HEK293 (cell line): ENCODE results near the gene CD59.

Experiments used
- CTCF ChIA-PET: fragments of 350-600 bp; formaldehyde crosslinking; extraction: SDS; loops from one replicate; lab custom pipeline; 2021; ENCODE audit warnings: antibody characterized with exemption; lab: Yijun Ruan, JAX
- POLR2A ChIA-PET: fragments of 300-600 bp; formaldehyde crosslinking; extraction: SDS; loops from one replicate; lab custom pipeline; 2020; ENCODE audit warnings: antibody characterized with exemption, inconsistent platforms; lab: Yijun Ruan, JAX
- H3K27ac ChIP-seq: fragments of 200-500 bp; sonication (Bioruptor generic); 2 replicates; pipeline ENCODE4 v1.5.1; 2014; ENCODE audit warnings: low read depth, low read length, control low read depth, inconsistent platforms; ENCODE audit errors: extremely low read depth
- H3K36me3 ChIP-seq, 2 experiments: fragments of 200-500 bp in 1 of 2; sonication (Bioruptor generic) in 1 of 2; 1 replicate in 1 of 2; 2 replicates in 1 of 2; pipeline ENCODE4 v1.5.1; 2014 to 2017; ENCODE audit warnings: inconsistent platforms in 2 of 2, low read length in 2 of 2; ENCODE audit not compliant: control insufficient read depth in 2 of 2, insufficient read depth in 1 of 2
- H3K4me1 ChIP-seq: fragments of 200-500 bp; sonication (Bioruptor generic); 2 replicates; pipeline ENCODE4 v1.5.1; 2014; ENCODE audit warnings: mild to moderate bottlenecking, low read length, inconsistent platforms; ENCODE audit not compliant: control insufficient read depth, insufficient read depth
- H3K4me3 ChIP-seq: 2 replicates; pipeline ENCODE4 v1.5.1; 2011; ENCODE audit warnings: low read depth, mild to moderate bottlenecking, control low read depth, low read length, moderate library complexity
- H3K9me3 ChIP-seq: fragments of 200-500 bp; sonication (Bioruptor generic); 2 replicates; pipeline ENCODE4 v1.5.1; 2014; ENCODE audit warnings: low read depth, low read length, inconsistent platforms; ENCODE audit not compliant: control insufficient read depth, insufficient read depth
- GLI4 ChIP-seq: fragments of 450-650 bp; formaldehyde crosslinking; IDR thresholded peaks from 2 replicates; pipeline ENCODE4 v1.5.1; 2016; ENCODE audit warnings: missing biosample characterization, missing genetic modification characterization
- TCF7L2 ChIP-seq: IDR thresholded peaks from 2 replicates; pipeline ENCODE4 v1.6.1; 2011; ENCODE audit warnings: low read depth, mild to moderate bottlenecking, inconsistent platforms, low read length, moderate library complexity, borderline replicate concordance
- YY2 ChIP-seq: fragments of 450-650 bp; formaldehyde crosslinking; IDR thresholded peaks from 2 replicates; pipeline ENCODE4 v1.5.1; 2016; ENCODE audit warnings: missing biosample characterization, missing genetic modification characterization
- ZNF223 ChIP-seq: fragments of 450-650 bp; formaldehyde crosslinking; IDR thresholded peaks from 2 replicates; pipeline ENCODE4 v1.5.1; 2016; ENCODE audit warnings: missing biosample characterization, missing genetic modification characterization
- ZNF274 ChIP-seq, 2 experiments: fragments of 200-500 bp in 1 of 2; fragments of 450-650 bp in 1 of 2; sonication (Bioruptor generic) in 1 of 2; formaldehyde crosslinking in 1 of 2; IDR thresholded peaks; 2 replicates each; pipeline versions ENCODE4 v1.5.1 to v1.6.1; 2014 to 2016; ENCODE audit warnings: borderline replicate concordance in 1 of 2, inconsistent platforms in 1 of 2, low read length in 1 of 2, missing biosample characterization in 1 of 2, missing genetic modification characterization in 1 of 2
- ZNF350 ChIP-seq: fragments of 450-650 bp; formaldehyde crosslinking; IDR thresholded peaks from 2 replicates; pipeline ENCODE4 v1.5.0; 2017; ENCODE audit warnings: missing biosample characterization, mild to moderate bottlenecking, missing genetic modification characterization
- ZNF549 ChIP-seq: fragments of 450-650 bp; IDR thresholded peaks from 2 replicates; pipeline ENCODE4 v1.5.1; 2018; ENCODE audit warnings: missing biosample characterization, missing genetic modification characterization, mild to moderate bottlenecking, inconsistent platforms, moderate library complexity
- ZNF561 ChIP-seq: fragments of 450-650 bp; IDR thresholded peaks from 2 replicates; pipeline ENCODE4 v1.5.1; 2018; ENCODE audit warnings: missing biosample characterization, missing genetic modification characterization, borderline replicate concordance
- ZNF571 ChIP-seq: fragments of 450-650 bp; formaldehyde crosslinking; IDR thresholded peaks from 2 replicates; pipeline ENCODE4 v1.5.0; 2017; ENCODE audit warnings: missing biosample characterization, missing genetic modification characterization
- ZNF664 ChIP-seq: fragments of 450-650 bp; formaldehyde crosslinking; IDR thresholded peaks from 2 replicates; pipeline ENCODE4 v1.5.1; 2016; ENCODE audit warnings: missing biosample characterization, missing genetic modification characterization
- ZNF670 ChIP-seq: fragments of 450-650 bp; formaldehyde crosslinking; IDR thresholded peaks from 2 replicates; pipeline ENCODE4 v1.5.1; 2016; ENCODE audit warnings: missing biosample characterization, missing genetic modification characterization, low read depth
- ZNF785 ChIP-seq: fragments of 450-650 bp; formaldehyde crosslinking; IDR thresholded peaks from 2 replicates; pipeline ENCODE4 v1.5.1; 2016; ENCODE audit warnings: missing biosample characterization, missing genetic modification characterization
- TF ChIP-seq, protein P1 (sequence below): fragments of 450-650 bp; formaldehyde crosslinking; IDR thresholded peaks from 2 replicates; pipeline ENCODE4 v1.5.1; 2016; ENCODE audit warnings: missing biosample characterization, missing genetic modification characterization, borderline replicate concordance
- TF ChIP-seq, protein P2 (sequence below): fragments of 450-650 bp; formaldehyde crosslinking; IDR thresholded peaks from 2 replicates; pipeline ENCODE4 v1.5.1; 2017; ENCODE audit warnings: missing biosample characterization, missing genetic modification characterization
- TF ChIP-seq, protein P3 (sequence below): fragments of 450-650 bp; formaldehyde crosslinking; IDR thresholded peaks from 2 replicates; pipeline ENCODE4 v1.5.1; 2016; ENCODE audit warnings: missing biosample characterization, missing genetic modification characterization
- TF ChIP-seq, protein P4 (sequence below): fragments of 450-650 bp; formaldehyde crosslinking; IDR thresholded peaks from 2 replicates; pipeline ENCODE4 v1.5.0; 2017; ENCODE audit warnings: missing biosample characterization, missing genetic modification characterization, borderline replicate concordance

The CD59 gene

DNA sequence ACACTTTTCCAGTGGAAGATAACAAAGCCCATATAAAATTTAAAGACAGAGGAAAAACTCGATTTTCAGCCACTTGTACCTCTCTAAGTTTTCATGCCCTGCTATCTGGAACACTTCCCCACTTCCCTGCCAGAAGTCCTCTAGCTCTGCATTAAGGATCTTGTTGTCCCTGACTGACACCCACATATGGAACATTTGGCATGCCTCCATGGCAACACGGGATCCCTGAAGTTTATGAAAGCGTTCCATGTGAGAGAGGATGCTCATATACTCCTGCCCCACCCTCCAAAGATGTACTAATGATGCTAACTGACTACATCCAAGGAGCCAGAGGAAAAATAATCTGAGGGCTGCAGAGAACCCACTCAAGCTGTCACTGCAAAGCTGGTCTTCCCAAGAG, 26.8 kb downstream of the CD59 start:
- H3K27ac ChIP-seq, result no peak overlapping the region
- H3K4me1 ChIP-seq, result no peaks in the 10 kb centered on the region
- POLR2A ChIA-PET, result interaction anchor here (1.6 kb wide), 1 partner anchor 27 kb away, joined by 4 read pairs; the partner anchor contains the start of gene CD59
- CTCF ChIA-PET, result interaction anchor here (0.7 to 1.0 kb wide), 3 partner anchors 9 to 347 kb away, joined by 3 to 4 read pairs (median 3); no protein-coding TSS in a partner anchor
- no peaks in the 10 kb centered on the region for H3K9me3 ChIP-seq
- H3K4me3 ChIP-seq, result no peak overlapping the region
- peaks cover 0 to 82% of the 10 kb centered on the region in 2 experiments; a peak in 1 of 3 replicates for H3K36me3 ChIP-seq
- TF ChIP-seq, protein P1, sequence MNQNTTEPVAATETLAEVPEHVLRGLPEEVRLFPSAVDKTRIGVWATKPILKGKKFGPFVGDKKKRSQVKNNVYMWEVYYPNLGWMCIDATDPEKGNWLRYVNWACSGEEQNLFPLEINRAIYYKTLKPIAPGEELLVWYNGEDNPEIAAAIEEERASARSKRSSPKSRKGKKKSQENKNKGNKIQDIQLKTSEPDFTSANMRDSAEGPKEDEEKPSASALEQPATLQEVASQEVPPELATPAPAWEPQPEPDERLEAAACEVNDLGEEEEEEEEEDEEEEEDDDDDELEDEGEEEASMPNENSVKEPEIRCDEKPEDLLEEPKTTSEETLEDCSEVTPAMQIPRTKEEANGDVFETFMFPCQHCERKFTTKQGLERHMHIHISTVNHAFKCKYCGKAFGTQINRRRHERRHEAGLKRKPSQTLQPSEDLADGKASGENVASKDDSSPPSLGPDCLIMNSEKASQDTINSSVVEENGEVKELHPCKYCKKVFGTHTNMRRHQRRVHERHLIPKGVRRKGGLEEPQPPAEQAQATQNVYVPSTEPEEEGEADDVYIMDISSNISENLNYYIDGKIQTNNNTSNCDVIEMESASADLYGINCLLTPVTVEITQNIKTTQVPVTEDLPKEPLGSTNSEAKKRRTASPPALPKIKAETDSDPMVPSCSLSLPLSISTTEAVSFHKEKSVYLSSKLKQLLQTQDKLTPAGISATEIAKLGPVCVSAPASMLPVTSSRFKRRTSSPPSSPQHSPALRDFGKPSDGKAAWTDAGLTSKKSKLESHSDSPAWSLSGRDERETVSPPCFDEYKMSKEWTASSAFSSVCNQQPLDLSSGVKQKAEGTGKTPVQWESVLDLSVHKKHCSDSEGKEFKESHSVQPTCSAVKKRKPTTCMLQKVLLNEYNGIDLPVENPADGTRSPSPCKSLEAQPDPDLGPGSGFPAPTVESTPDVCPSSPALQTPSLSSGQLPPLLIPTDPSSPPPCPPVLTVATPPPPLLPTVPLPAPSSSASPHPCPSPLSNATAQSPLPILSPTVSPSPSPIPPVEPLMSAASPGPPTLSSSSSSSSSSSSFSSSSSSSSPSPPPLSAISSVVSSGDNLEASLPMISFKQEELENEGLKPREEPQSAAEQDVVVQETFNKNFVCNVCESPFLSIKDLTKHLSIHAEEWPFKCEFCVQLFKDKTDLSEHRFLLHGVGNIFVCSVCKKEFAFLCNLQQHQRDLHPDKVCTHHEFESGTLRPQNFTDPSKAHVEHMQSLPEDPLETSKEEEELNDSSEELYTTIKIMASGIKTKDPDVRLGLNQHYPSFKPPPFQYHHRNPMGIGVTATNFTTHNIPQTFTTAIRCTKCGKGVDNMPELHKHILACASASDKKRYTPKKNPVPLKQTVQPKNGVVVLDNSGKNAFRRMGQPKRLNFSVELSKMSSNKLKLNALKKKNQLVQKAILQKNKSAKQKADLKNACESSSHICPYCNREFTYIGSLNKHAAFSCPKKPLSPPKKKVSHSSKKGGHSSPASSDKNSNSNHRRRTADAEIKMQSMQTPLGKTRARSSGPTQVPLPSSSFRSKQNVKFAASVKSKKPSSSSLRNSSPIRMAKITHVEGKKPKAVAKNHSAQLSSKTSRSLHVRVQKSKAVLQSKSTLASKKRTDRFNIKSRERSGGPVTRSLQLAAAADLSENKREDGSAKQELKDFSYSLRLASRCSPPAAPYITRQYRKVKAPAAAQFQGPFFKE, result no peak
- TF ChIP-seq, protein P2, sequence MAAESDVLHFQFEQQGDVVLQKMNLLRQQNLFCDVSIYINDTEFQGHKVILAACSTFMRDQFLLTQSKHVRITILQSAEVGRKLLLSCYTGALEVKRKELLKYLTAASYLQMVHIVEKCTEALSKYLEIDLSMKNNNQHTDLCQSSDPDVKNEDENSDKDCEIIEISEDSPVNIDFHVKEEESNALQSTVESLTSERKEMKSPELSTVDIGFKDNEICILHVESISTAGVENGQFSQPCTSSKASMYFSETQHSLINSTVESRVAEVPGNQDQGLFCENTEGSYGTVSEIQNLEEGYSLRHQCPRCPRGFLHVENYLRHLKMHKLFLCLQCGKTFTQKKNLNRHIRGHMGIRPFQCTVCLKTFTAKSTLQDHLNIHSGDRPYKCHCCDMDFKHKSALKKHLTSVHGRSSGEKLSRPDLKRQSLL, result no peak
- TF ChIP-seq, all 188 proteins: peak for 0

DNA sequence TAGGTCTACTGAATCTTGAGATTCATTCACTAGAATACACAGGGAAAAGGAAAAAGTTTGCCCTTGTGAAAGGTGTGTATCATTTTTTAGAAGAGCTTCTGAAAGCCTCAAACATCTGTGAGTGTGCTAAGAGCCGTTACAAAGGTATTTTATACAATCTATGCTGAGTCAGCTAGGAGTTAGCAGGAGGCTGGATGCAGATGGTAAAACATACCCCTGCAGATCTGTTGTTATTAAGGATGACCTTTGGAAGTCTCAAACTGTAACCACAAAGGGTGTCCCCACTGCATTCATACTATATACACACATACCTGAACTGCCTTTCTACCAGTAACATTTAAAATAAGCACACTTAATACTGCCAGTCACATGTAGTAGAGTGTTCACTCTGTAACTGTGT, 27.2 kb downstream of the CD59 start:
- H3K4me1 ChIP-seq, result no peaks in the 10 kb centered on the region
- ChIA-PET CTCF (interaction anchor here (0.6 to 1.2 kb wide), 4 partner anchors 9 to 1380 kb away, joined by 3 to 5 read pairs (median 4); no protein-coding TSS in a partner anchor), POLR2A (interaction anchor here (1.6 kb wide), 1 partner anchor 27 kb away, joined by 4 read pairs; the partner anchor contains the start of gene CD59)
- H3K27ac ChIP-seq, result no peak overlapping the region
- no peak overlapping the region for H3K4me3 ChIP-seq
- no peaks in the 10 kb centered on the region for H3K9me3 ChIP-seq
- peaks cover 0 to 79% of the 10 kb centered on the region in 2 experiments; a peak in 1 of 3 replicates for H3K36me3 ChIP-seq
- no peak for TF ChIP-seq TCF7L2
- TF ChIP-seq ZNF571 (tag by site-specific recombination), result no peak
- no peak for TF ChIP-seq GLI4 (tag by site-specific recombination)
- TF ChIP-seq, protein P3, sequence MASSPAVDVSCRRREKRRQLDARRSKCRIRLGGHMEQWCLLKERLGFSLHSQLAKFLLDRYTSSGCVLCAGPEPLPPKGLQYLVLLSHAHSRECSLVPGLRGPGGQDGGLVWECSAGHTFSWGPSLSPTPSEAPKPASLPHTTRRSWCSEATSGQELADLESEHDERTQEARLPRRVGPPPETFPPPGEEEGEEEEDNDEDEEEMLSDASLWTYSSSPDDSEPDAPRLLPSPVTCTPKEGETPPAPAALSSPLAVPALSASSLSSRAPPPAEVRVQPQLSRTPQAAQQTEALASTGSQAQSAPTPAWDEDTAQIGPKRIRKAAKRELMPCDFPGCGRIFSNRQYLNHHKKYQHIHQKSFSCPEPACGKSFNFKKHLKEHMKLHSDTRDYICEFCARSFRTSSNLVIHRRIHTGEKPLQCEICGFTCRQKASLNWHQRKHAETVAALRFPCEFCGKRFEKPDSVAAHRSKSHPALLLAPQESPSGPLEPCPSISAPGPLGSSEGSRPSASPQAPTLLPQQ (tag by site-specific recombination), result no peak
- TF ChIP-seq, protein P1, result no peak
- no peak for TF ChIP-seq ZNF561 (tag by site-specific recombination)
- no peak for TF ChIP-seq ZNF549 (tag by site-specific recombination)
- no peak for TF ChIP-seq ZNF274 (IDR thresholded peaks at IDR 0.05; ENCODE audit: low read length)
- TF ChIP-seq ZNF274 (tag by site-specific recombination; IDR thresholded peaks at IDR 0.05; ENCODE audit: borderline replicate concordance), result no peak
- no peak for TF ChIP-seq ZNF223 (tag by site-specific recombination)
- no peak for TF ChIP-seq ZNF350 (tag by site-specific recombination)
- no peak for TF ChIP-seq ZNF785 (tag by site-specific recombination)
- no peak for TF ChIP-seq YY2 (tag by site-specific recombination)
- TF ChIP-seq, protein P4, sequence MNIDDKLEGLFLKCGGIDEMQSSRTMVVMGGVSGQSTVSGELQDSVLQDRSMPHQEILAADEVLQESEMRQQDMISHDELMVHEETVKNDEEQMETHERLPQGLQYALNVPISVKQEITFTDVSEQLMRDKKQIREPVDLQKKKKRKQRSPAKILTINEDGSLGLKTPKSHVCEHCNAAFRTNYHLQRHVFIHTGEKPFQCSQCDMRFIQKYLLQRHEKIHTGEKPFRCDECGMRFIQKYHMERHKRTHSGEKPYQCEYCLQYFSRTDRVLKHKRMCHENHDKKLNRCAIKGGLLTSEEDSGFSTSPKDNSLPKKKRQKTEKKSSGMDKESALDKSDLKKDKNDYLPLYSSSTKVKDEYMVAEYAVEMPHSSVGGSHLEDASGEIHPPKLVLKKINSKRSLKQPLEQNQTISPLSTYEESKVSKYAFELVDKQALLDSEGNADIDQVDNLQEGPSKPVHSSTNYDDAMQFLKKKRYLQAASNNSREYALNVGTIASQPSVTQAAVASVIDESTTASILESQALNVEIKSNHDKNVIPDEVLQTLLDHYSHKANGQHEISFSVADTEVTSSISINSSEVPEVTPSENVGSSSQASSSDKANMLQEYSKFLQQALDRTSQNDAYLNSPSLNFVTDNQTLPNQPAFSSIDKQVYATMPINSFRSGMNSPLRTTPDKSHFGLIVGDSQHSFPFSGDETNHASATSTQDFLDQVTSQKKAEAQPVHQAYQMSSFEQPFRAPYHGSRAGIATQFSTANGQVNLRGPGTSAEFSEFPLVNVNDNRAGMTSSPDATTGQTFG (tag by site-specific recombination), result no peak
- TF ChIP-seq ZNF670 (tag by site-specific recombination), result no peak
- no peak for TF ChIP-seq ZNF664
